Inflammatory macrophage treated with lipopolysaccharide for 1 hour (primary cell): ENCODE measurements around the gene STOX1.
A peak's percentile ranks its signal among the peaks of the same experiment; 100 is the strongest.
"Not testable (repeated sequence)": the region's sequence is repeated elsewhere in the genome, so short reads cannot be mapped to it uniquely, and the experiment has no call there.

ENCODE experiments used
- DNase-seq, 2 donors: peaks; one replicate each; pipeline ENCODE4 v3.0.0-alpha.2; 2020 to 2022

The STOX1 gene

DNA sequence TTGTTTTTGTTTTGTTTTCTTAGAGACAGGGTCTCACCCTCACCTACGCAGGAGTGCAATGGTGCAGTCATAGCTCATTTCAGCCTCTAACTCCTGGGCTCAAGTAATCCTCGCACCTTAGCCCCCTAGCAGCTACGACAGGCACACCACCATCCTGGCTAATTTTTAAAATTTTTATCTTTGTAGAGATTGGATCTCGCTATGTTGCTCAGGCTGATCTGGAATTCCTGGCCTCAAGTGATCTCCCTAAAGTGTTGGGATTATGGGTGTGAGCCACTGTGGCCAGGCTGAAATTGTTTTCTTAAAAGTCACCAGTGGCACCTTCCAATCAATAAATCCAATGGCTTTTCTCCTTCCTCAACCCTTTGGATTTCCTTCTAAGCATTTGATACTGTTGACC is 52.9 kb downstream of the STOX1 start:
- no peak for DNase-seq

DNA sequence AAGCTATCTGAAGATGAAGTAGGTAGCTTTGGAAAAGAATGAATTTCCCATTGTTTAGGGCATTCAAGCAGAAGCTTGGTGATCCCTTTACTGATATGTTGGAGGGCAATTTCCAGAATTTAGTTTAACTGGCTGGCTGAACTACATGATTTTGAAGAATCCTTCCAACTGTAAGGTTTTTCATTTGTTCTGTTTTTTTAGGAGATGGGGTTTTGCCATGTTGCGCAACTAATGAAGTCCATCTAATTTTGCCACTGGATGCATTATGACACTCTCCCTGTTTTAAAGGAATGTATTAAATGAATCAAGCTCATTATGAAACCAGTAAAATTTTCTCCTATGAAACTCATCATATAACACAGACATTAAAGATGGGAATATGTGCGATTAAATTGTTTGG is 67.7 kb downstream of the STOX1 start:
- peak; percentile 6 to 16 for DNase-seq

DNA sequence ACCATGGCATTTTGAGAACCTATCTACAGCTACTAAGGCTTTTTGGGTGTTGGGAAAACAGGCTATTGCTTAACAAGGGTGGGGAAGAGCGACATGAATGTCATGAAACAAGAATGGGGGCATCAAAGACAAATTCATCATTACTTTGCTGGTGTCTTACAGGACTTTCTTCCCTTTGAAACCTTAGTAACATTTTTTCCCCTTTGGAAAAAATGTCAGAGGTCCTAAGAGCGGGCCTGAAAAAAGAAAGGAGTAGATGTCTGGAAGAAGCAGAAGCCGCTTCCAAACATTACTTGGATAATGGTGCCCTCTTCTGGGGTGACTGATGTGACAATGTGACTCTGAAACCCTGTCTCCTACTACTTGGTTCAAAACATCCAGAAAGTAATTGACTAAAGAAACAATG is 70.0 kb downstream of the STOX1 start:
- DNase-seq: peak; percentile 23 to 72

DNA sequence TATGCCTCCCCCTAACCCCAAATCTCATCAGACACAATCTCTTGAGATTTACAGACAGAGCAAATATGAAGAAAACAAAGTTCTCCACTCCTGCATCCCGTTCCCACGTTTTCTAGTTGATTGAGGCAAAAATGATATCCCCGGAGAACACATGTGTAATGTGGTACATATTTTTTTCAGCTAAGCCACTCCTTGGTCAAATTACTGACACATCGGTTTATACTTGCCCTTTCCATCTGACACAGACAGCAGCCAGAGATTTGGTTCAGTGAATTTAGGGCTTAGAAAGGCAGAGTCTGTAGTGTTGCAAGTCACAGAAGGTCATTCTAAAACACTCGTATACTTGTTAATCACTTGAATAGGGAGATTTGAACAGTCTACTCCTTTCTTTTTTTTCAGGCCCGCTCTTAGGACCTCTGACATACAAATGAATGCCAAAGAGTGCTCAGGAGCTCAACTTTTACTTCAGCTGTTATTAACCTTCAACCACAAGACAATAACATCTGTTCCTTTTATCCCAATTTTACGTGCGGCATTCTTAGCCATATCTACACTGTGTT is 71.9 kb downstream of the STOX1 start:
- DNase-seq: no peak

DNA sequence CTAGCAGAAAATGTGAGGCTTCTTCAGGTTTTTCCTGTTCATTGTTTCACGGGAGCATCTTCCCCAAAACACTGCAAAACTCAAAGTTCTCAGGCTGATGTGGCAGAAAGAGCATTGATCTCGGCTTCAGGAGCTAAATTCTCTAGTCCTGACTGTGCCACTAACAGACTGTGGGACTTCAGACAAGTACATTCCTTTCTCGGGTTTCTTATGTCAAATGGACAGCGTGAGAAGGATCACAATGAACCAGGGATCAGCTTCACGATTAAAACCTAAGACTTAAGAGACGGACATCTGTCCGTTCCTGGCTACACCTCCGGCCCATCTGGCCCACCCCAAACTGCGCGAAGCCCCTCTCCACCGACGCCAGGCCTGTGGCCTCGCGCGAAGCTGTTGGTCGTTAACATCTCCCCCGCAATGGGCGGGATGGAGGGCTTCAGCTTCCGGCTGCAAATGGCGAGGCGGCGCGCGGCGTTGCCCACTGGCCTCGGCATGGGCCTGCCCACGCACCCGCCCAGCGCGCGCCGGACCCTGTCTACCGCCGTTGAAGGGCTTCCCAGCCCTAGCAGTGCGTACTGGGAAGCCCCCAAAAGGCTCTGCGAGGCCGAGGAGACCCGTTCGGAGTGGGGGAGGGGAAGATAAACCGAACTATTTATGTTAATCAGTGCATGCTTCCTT is 73.2 kb downstream of the STOX1 start:
- DNase-seq: peak in 1 of 2 donors; percentile 1

DNA sequence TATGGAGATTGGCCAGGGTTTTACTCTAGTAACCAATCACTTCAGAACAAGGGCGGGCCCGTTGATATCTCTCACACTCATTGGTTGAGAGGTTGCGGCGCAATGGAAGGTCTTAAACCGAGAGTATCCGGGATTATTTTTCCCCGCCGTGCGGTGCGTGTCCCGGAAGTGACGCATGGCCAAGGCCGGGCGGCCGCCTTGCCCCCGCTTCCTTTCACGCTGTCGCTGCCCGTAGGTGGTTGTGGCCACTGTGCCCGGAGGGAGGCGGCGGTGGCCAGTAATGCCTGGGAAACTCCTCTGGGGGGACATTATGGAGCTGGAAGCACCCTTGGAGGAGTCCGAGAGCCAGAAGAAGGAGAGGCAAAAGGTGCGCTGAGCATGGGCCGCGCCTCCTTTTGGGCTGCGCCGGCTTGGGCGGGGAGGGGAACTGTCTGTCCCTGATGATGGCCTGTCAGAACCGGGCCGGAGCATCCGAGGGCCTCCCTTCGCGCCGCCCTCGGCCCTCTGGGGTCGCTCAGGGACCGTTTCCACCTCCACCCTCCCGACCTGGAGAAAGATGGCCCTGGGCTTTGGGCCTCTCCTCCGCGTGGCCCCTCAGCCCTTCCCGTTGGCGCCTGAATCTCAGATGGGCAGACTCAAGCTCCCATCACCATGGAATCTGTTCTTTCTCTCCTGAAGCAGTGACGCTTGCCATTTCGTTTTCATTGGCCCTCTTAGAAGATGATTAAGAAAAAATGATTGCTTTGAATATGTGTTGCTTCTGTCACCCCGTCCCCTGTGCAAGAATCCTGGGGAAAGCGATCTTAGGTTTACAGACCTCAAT is 74.0 kb downstream of the STOX1 start, which contains the start of gene DDX50:
TSS of gene DDX50 (plus strand) at position 211 of the 823 bp plus-strand sequence. CDS start at position 281, 70 bp downstream.
- DNase-seq: peak; percentile 99 to 100

DNA sequence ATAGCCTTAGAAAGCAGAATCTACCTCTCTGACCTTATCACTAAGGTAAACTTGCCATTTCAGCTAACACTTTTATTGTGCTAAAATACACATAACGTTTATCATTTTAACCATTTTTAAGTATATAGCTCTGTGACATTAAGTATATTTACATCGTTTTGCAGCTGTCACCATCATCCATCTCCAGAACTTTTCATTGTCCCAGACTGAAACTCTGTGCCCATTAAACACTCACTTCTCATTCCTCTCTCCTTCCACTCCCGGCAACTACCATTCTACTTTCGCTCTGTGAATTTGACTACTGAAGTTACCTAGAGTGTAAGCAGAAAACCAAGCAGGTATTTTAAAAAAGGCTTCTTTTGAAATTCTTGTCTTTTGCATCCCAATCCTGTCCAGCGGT is 75.1 kb downstream of the STOX1 start:
- no peak for DNase-seq

DNA sequence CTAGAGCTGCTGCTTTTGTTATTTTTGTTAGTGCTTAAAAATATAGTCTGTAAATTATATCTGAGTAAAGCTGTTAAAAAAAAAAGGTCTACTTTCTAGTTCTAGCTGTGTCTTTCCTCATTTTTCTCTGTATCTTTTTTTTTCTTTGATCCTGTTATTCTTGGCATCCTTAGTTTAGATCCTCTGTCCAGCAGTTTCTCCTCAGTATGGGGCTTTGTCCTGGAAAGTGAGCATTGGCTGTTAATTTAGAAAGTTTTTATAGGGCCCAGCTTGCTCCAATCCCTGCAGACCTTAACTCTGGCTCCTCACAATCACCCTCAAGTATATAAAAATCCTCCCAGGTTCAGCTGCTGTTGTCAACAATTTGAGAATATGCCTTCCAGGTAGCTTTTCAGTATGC is 97.3 kb downstream of the STOX1 start:
- no peak for DNase-seq

DNA sequence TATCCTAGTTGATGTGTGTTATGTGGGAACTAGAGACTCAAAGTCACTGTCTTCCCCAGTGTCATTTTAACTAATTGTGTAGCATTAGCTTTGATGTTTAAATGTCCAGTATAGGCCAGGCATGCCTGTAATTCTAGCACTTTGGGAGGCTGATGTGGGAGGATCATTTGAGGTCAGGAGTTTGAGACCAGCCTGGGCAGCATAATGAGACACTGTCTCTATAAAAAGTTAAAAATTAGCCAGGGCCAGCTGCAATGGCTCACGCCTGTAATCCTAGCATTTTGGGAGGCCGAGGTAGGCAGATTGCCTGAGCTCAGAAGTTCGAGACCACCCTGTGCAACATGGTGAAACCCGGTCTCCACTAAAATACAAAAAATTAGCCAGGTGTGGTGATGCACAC is 98.2 kb downstream of the STOX1 start:
- DNase-seq: no peak

DNA sequence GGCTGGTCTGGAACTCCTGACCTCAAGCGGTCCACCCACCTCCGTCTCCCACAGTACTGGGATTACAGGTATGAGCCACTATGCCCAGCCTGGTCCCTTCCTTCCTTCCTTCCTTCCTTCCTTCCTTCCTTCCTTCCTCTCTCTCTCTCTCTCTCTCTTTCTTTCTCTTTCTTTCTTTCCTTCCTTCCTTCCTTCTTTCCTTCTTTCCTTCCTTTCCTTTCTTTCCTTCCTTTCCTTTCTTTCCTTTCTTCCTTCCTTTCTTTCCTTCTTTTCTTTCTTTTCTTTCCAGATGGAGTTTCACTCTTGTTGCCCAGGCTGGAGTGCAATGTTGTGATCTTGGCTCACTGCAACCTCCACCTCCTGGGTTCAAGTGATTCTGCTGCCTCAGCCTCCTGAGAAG is 101.8 kb downstream of the STOX1 start:
- not testable (repeated sequence) for DNase-seq

DNA sequence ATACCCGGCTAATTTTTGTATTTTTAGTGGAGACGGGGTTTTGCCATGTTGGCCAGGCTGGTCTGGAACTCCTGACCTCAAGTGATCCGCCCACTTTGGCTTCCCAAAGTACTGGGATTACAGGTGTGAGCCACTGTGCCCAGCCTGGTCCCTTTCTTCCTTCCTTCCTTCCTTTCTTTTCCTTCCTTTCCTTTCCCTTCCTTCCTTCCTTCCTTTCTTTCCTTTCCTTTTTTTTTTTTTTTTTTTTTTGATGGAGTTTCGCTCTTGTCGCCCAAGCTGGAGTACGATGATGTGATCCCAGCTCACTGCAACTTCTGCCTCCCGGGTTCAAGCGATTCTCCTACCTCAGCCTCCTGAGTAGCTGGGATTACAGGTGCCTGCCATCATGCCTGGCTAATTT is 102.6 kb downstream of the STOX1 start:
- DNase-seq: not testable (repeated sequence)

DNA sequence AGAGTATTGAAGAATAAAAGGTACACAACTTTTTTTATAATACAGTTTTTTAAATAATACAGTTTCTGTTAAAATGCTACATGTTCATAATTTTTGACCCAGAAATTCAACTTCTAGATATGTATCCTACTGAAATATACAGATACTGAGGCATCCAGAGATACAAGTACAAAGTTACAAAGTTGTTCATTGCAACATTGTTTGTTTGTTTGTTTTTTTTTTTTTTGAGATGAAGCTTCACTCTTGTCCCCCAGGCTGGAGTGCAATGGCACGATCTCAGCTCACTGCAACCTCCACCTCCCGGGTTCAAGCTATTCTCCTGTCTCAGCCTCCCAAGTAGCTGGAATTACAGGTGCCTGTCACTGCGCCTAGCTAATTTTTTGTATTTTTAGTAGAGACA is 105.5 kb downstream of the STOX1 start:
- not testable (repeated sequence) for DNase-seq

DNA sequence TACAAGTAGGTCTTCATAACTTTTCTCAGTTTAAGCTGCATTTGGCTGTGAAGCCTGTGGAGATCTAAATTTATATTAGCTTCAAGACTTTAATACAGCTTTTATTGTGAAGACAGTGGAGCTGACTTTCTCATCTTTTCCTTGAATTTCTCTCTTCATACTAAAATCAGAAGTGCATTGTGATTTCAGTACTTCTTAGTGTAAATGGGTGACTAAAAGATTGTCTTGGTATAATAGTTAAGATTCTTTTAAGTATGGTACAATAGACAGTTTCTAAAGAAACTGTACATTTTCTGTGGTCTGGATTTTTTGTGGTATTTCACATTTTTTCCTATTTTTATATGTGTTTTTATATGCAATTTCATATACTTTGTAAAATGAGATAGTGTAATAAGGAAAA is 107.7 kb downstream of the STOX1 start:
- DNase-seq: no peak

DNA sequence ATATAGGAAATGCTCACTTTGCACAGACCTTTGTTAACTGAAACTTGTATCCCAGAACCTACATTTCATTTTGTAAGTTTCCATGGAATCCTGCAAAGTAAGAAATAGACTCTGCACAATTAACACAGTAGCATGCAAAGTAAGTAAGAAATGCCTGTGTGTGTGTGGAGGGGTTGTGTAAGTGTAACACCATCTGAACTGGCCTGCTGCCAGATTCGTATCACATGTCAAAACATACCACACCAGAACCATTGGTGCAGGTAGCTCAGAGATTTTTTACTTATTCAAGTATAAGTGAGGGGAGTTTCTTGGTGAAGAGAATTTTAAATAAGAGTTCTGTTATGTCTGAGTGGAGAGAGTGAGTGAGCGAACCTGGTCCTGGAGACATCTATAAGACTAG is 110.8 kb downstream of the STOX1 start:
- DNase-seq: no peak

DNA sequence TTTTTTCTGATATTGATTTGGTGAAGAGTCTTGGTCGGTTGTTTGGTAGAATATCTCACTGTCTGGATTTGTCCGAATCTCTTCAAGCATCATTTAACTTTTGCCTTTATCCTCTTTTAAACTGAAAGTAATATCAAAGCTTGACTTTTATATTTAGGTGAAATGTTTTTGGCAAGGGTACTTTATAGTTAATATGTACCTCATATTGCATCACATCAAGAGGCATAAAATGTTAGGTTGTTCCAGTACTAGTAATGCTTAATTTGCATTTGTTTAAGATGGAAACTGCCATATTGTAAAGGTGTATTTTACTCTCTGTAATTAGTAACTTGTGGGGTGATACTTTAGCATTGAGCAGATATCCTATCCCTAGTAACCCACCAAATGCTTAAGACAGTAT is 111.6 kb downstream of the STOX1 start:
- no peak for DNase-seq

DNA sequence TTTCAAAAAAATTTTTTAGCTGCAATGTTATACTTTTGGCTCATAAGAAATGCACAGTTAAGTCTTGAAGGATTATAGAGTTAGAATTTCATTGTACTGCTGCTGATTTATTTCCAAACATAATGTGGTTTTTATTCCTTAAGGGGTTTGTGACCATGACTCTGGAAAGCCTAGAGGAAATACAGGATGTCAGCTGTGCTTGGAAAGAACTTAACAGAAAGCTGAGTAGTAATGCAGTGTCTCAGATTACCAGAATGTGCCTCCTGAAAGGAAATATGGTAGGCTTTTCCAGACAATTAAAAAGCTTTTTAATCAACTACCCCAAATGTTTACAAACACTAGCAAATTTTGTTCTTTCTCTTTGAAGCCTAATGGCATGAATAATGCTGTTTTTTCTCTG is 113.6 kb downstream of the STOX1 start:
- DNase-seq: not testable (repeated sequence)
